Measurements from ENCODE around the gene GSC.

Gene GSC

GRCh38 chr14:94795372-94795771 lies 25.5 kb upstream of the GSC start:
- Histone ChIP-seq H3K36me3 (replicated peaks in 1 of 2; ENCODE audit: control insufficient read depth in 2 of 2, insufficient read depth in 2 of 2, low read length in 2 of 2) (no peaks in the 10 kb centered on the region), H2AFZ (ENCODE audit: low read length) (no peak overlapping the region), H2BK15ac (ENCODE audit: low read length) (no peak overlapping the region), H4K91ac (ENCODE audit: low read depth, low read length, poor library complexity) (no peak overlapping the region), H3K9ac (ENCODE audit: low read depth, low read length, poor library complexity) (no peak overlapping the region), H3K4me2 (ENCODE audit: insufficient read depth, low read length, poor library complexity, severe bottlenecking) (no peak overlapping the region), H4K8ac (ENCODE audit: low read depth, low read length) (no peak overlapping the region), H3K27ac (replicated peaks; ENCODE audit: low read length) (no peak overlapping the region), H3K9me3 (replicated peaks in 1 of 2; ENCODE audit: control insufficient read depth in 2 of 2, insufficient read depth in 1 of 2, low read depth in 1 of 2, low read length in 2 of 2) (no peaks in the 10 kb centered on the region), H3K4me1 (ENCODE audit: control insufficient read depth in 2 of 2, insufficient read depth in 1 of 2, low read depth in 1 of 2, low read length in 2 of 2) (peaks cover 0 to 2% of the 10 kb centered on the region in 2 donors), H3K23ac (ENCODE audit: low read depth, low read length, poor library complexity) (no peak overlapping the region), H3K4ac (ENCODE audit: low read length) (no peak overlapping the region), H3K14ac (ENCODE audit: low read length) (no peak overlapping the region), H3K4me3 (ENCODE audit: low read length in 2 of 2) (no peak overlapping the region), H2BK5ac (ENCODE audit: low read length) (no peak overlapping the region), H3K27me3 (ENCODE audit: control insufficient read depth in 3 of 3, insufficient read depth in 3 of 3, low read depth in 1 of 3, low read length in 3 of 3) (peaks cover 0 to 2% (median 0%) of the 10 kb centered on the region in 3 experiments), H2BK12ac (ENCODE audit: low read length) (no peak overlapping the region), H2AK5ac (ENCODE audit: low read depth, low read length) (no peak overlapping the region), H2BK120ac (ENCODE audit: low read depth, low read length) (no peak overlapping the region), H3K18ac (ENCODE audit: low read length) (no peak overlapping the region), H3K79me1 (ENCODE audit: low read depth, low read length) (no peaks in the 10 kb centered on the region)
- no CpG with 5 or more reads among the region's 3 CpGs for WGBS, 2 donors (ENCODE audit: extremely low coverage in 2 of 2, insufficient read length in 2 of 2, insufficient replicate concordance in 1 of 2)
- no peak for DNase-seq (ENCODE audit: low spot score)

- H3K18ac ChIP-seq (ENCODE audit: low read length), result no peak overlapping the region
Observed at GRCh38 chr14:94793901-94794300, 24.0 kb upstream of the GSC start.

GRCh38 chr14:94787655-94788054 lies 17.7 kb upstream of the GSC start:
- Histone ChIP-seq H3K4me1 (ENCODE audit: control insufficient read depth in 2 of 2, insufficient read depth in 1 of 2, low read depth in 1 of 2, low read length in 2 of 2) (no peaks in the 10 kb centered on the region), H3K4me3 (ENCODE audit: low read length in 2 of 2) (no peak overlapping the region), H3K4ac (ENCODE audit: low read length) (no peak overlapping the region), H2BK5ac (ENCODE audit: low read length) (no peak overlapping the region), H2AFZ (ENCODE audit: low read length) (no peak overlapping the region), H3K23ac (ENCODE audit: low read depth, low read length, poor library complexity) (no peak overlapping the region), H3K79me1 (ENCODE audit: low read depth, low read length) (no peaks in the 10 kb centered on the region), H3K14ac (ENCODE audit: low read length) (no peak overlapping the region), H3K36me3 (replicated peaks in 1 of 2; ENCODE audit: control insufficient read depth in 2 of 2, insufficient read depth in 2 of 2, low read length in 2 of 2) (no peaks in the 10 kb centered on the region), H3K18ac (ENCODE audit: low read length) (no peak overlapping the region), H4K8ac (ENCODE audit: low read depth, low read length) (no peak overlapping the region), H3K27ac (replicated peaks; ENCODE audit: low read length) (no peak overlapping the region), H3K27me3 (ENCODE audit: control insufficient read depth in 3 of 3, insufficient read depth in 3 of 3, low read depth in 1 of 3, low read length in 3 of 3) (no peaks in the 10 kb centered on the region), H3K9ac (ENCODE audit: low read depth, low read length, poor library complexity) (no peak overlapping the region), H3K4me2 (ENCODE audit: insufficient read depth, low read length, poor library complexity, severe bottlenecking) (no peak overlapping the region), H2BK12ac (ENCODE audit: low read length) (no peak overlapping the region), H2AK5ac (ENCODE audit: low read depth, low read length) (no peak overlapping the region), H2BK15ac (ENCODE audit: low read length) (no peak overlapping the region), H4K91ac (ENCODE audit: low read depth, low read length, poor library complexity) (no peak overlapping the region), H3K9me3 (replicated peaks in 1 of 2; ENCODE audit: control insufficient read depth in 2 of 2, insufficient read depth in 1 of 2, low read depth in 1 of 2, low read length in 2 of 2) (no peaks in the 10 kb centered on the region), H2BK120ac (ENCODE audit: low read depth, low read length) (no peak overlapping the region)
- no peak for DNase-seq (ENCODE audit: low spot score)
- no CpG with 5 or more reads among the region's 10 CpGs for WGBS, 2 donors (ENCODE audit: extremely low coverage in 2 of 2, insufficient read length in 2 of 2, insufficient replicate concordance in 1 of 2)

More at GRCh38 chr14:94793901-94794300, 24.0 kb upstream of the GSC start:
- Histone ChIP-seq H2AFZ (ENCODE audit: low read length) (no peak overlapping the region), H4K91ac (ENCODE audit: low read depth, low read length, poor library complexity) (no peak overlapping the region), H3K79me1 (ENCODE audit: low read depth, low read length) (no peaks in the 10 kb centered on the region), H3K9me3 (replicated peaks in 1 of 2; ENCODE audit: control insufficient read depth in 2 of 2, insufficient read depth in 1 of 2, low read depth in 1 of 2, low read length in 2 of 2) (no peaks in the 10 kb centered on the region), H2BK5ac (ENCODE audit: low read length) (no peak overlapping the region), H3K4me3 (ENCODE audit: low read length in 2 of 2) (no peak overlapping the region), H3K9ac (ENCODE audit: low read depth, low read length, poor library complexity) (no peak overlapping the region), H3K14ac (ENCODE audit: low read length) (no peak overlapping the region), H2AK5ac (ENCODE audit: low read depth, low read length) (no peak overlapping the region), H3K4ac (ENCODE audit: low read length) (no peak overlapping the region), H2BK120ac (ENCODE audit: low read depth, low read length) (no peak overlapping the region), H3K36me3 (replicated peaks in 1 of 2; ENCODE audit: control insufficient read depth in 2 of 2, insufficient read depth in 2 of 2, low read length in 2 of 2) (no peaks in the 10 kb centered on the region), H3K4me1 (ENCODE audit: control insufficient read depth in 2 of 2, insufficient read depth in 1 of 2, low read depth in 1 of 2, low read length in 2 of 2) (peaks cover 0 to 2% of the 10 kb centered on the region in 2 donors), H3K27ac (replicated peaks; ENCODE audit: low read length) (no peak overlapping the region), H2BK15ac (ENCODE audit: low read length) (no peak overlapping the region), H3K23ac (ENCODE audit: low read depth, low read length, poor library complexity) (no peak overlapping the region), H2BK12ac (ENCODE audit: low read length) (no peak overlapping the region), H3K27me3 (ENCODE audit: control insufficient read depth in 3 of 3, insufficient read depth in 3 of 3, low read depth in 1 of 3, low read length in 3 of 3) (peaks cover 0 to 2% (median 0%) of the 10 kb centered on the region in 3 experiments), H4K8ac (ENCODE audit: low read depth, low read length) (no peak overlapping the region), H3K4me2 (ENCODE audit: insufficient read depth, low read length, poor library complexity, severe bottlenecking) (no peak overlapping the region)
- no peak for DNase-seq (ENCODE audit: low spot score)
- no CpG with 5 or more reads among the region's 7 CpGs for WGBS, 2 donors (ENCODE audit: extremely low coverage in 2 of 2, insufficient read length in 2 of 2, insufficient replicate concordance in 1 of 2)

GRCh38 chr14:94787092-94787491 lies 17.2 kb upstream of the GSC start:
- Histone ChIP-seq H3K36me3 (replicated peaks in 1 of 2; ENCODE audit: control insufficient read depth in 2 of 2, insufficient read depth in 2 of 2, low read length in 2 of 2) (no peaks in the 10 kb centered on the region), H3K4me2 (ENCODE audit: insufficient read depth, low read length, poor library complexity, severe bottlenecking) (no peak overlapping the region), H2BK15ac (ENCODE audit: low read length) (no peak overlapping the region), H3K27me3 (ENCODE audit: control insufficient read depth in 3 of 3, insufficient read depth in 3 of 3, low read depth in 1 of 3, low read length in 3 of 3) (no peaks in the 10 kb centered on the region), H3K9ac (ENCODE audit: low read depth, low read length, poor library complexity) (no peak overlapping the region), H4K8ac (ENCODE audit: low read depth, low read length) (no peak overlapping the region), H2AFZ (ENCODE audit: low read length) (no peak overlapping the region), H3K18ac (ENCODE audit: low read length) (no peak overlapping the region), H3K4me3 (ENCODE audit: low read length in 2 of 2) (no peak overlapping the region), H3K23ac (ENCODE audit: low read depth, low read length, poor library complexity) (no peak overlapping the region), H3K9me3 (replicated peaks in 1 of 2; ENCODE audit: control insufficient read depth in 2 of 2, insufficient read depth in 1 of 2, low read depth in 1 of 2, low read length in 2 of 2) (no peaks in the 10 kb centered on the region), H3K4me1 (ENCODE audit: control insufficient read depth in 2 of 2, insufficient read depth in 1 of 2, low read depth in 1 of 2, low read length in 2 of 2) (no peaks in the 10 kb centered on the region), H2BK120ac (ENCODE audit: low read depth, low read length) (no peak overlapping the region), H3K27ac (replicated peaks; ENCODE audit: low read length) (no peak overlapping the region), H2AK5ac (ENCODE audit: low read depth, low read length) (no peak overlapping the region), H2BK12ac (ENCODE audit: low read length) (no peak overlapping the region), H3K79me1 (ENCODE audit: low read depth, low read length) (no peaks in the 10 kb centered on the region), H4K91ac (ENCODE audit: low read depth, low read length, poor library complexity) (no peak overlapping the region), H3K14ac (ENCODE audit: low read length) (no peak overlapping the region), H2BK5ac (ENCODE audit: low read length) (no peak overlapping the region), H3K4ac (ENCODE audit: low read length) (no peak overlapping the region)
- DNase-seq (ENCODE audit: low spot score), result no peak
- no CpG with 5 or more reads among the region's 5 CpGs for WGBS, 2 donors (ENCODE audit: extremely low coverage in 2 of 2, insufficient read length in 2 of 2, insufficient replicate concordance in 1 of 2)

Data from neuronal stem cell (in vitro differentiated cells).